Inferior parietal cortex (tissue), 1 donor: Measurements from ENCODE around the gene NPY.

ENCODE experiments used
- DNase-seq: peaks from one replicate; pipeline ENCODE4 v3.0.0-alpha.2; 2016; ENCODE audit errors: extremely low spot score

NPY gene

GRCh38 chr7:24313777-24314176, 29.8 kb downstream of the NPY start:
- DNase-seq: no peak

DNA sequence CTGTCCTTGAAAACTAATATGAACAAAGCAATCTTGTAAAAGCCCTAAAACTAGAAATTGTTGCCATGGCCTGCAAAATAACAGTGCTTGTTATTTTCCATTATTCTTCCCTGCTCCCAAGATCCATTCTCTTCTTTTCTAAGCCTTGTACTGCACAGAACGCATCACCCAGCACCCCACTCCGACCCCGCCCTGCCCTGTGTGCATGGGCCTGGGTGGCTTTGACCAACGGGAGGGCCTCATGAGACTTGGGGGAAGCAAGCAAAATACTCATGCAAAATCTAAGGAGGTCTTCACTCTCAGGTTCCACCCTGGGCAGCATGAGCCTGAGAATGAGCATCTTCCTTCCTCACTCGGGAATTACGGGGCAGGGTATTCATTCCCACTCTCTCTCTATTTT, 32.4 kb downstream of the NPY start:
- DNase-seq: no peak

DNA sequence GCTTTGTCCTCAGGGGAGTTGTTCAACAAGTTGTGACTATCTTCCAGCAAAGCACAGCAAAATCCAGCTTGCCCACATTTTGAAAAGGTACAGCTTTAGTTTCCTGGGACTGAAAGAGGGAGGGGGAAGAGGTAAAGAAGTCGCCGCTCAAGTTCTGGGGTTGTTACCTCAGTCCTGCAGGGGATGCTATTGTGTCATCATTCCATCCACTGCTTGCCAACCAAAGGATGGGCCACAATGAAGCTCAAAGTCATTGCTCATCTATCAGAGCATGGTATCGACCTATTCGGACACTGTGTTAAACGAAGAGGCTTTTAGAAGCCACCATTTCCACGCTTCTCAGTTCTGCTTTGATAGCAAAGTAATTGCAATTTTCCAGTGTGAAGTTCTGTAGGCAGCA, 34.3 kb downstream of the NPY start:
- DNase-seq: no peak

- DNase-seq: no peak
These were observed 35.2 kb downstream of the NPY start for GRCh38 chr7:24319209-24319608.

GRCh38 chr7:24323961-24324480, 40.0 kb downstream of the NPY start:
- DNase-seq: no peak

DNA sequence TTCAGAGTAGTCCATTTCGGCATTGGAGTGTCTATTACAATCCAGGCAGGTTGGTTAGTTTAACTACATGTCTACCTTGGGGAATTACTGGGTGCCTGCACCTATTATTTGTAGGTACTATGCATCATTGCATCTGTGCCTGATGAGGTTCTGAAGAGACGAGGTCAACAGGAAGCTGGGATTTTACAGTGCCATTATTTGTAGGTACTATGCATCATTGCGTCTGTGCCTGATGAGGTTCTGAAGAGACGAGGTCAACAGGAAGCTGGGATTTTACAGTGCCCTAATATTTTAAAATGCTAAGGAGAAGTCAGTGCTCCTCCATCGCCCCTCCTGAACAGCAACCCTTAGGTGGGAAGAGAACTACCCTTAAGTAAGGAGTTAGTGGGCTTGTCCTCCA, 41.7 kb downstream of the NPY start:
- no peak for DNase-seq

DNA sequence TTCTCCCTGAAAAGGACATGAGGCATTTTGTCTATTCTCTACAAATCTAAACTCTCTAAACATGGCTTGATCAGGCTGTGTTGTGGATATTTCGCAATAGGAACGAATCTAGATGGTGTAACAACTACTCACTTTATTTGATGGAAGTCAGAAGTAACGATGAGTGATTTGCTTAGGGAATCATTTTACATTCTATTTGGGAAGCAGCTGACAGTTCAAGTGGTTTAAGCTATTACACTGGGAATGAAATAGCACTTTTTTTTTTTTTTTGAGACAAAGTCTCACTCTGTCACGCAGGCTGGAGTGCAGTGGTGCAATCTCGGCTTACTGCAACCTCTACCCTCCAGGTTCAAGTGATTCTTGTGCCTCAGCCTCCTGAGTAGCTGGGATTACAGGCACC, 44.1 kb downstream of the NPY start:
- DNase-seq: no peak

GRCh38 chr7:24328894-24329293, 44.9 kb downstream of the NPY start:
- no peak for DNase-seq

DNA sequence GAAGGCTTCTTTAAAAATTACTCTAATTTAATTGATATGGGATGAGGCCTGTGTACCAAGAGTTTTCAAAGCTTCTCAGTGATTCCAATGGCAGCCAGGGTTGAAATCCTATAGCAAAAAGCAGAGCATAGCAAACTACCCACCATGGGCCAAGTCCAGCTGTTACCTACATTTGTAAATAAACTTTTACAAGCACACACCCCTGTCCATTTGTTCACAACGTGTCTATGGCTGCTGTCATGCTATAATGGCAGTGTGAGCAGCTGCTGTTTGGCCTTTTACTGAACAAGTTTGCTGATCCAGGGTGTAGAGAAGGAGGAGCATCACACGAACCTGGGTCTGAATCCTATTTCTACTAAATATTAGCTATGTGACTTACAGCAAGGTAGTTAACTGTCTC, 50.0 kb downstream of the NPY start:
- no peak for DNase-seq

GRCh38 chr7:24334627-24335026, 50.6 kb downstream of the NPY start:
- no peak for DNase-seq

DNA sequence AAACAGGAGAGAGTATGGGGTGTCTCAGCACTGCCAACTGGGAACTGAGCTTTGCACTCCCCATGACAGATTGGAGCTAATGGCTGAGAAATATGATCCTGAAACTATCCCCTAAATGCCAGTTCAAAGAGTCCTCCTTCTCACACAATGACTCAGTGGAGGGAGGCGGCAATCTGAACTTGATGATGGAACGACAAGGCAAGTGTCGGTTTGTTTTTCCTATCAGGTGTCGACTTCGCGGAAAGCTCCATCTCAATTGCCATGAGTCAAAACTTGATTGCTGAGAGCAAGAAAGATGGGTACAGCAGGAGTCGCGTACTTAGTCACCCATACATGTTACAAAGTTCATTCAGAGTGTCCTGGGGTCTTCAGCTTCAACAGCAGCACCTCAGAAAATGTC, 52.5 kb downstream of the NPY start:
- DNase-seq: no peak

DNA sequence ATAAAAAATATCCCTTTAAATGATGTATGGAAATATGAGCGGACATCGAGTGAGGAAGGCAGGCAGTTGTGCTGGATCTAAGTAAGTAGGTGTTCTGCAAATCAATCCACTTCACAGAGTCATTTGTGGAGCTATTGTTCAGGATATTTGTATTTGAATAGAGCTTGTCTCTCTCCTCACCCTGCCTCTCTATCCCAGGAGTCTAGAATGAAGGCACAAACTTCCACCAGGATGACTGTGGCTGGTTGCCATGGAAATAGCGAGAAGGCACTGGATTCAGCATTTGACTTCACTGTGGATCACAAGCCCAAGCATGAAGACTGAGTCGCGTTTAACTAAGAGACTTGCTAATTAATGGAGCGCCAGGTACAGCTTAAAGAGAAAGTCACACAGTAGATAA, 53.2 kb downstream of the NPY start:
- no peak for DNase-seq

- no peak for DNase-seq
These were observed 55.6 kb downstream of the NPY start for GRCh38 chr7:24339575-24339974.

GRCh38 chr7:24340727-24341126, 56.7 kb downstream of the NPY start:
- DNase-seq: no peak
